H1 (cell line): ENCODE measurements around the gene NMRK2. TPM values are rescaled to one million over a fixed set of nuclear protein-coding genes. Genes with fewer than 3 reads are reported as not detected.

Source experiments
- CTCF ChIA-PET: fragments of 300-600 bp; sonication (Branson Sonifier 250); formaldehyde crosslinking; loops from one replicate; lab custom pipeline; 2021; ENCODE audit not compliant: partially characterized antibody; lab: Charles Lee
- POLR2A ChIA-PET: fragments of 300-600 bp; sonication (Branson Sonifier 250); formaldehyde crosslinking; loops from one replicate; lab custom pipeline; 2021; ENCODE audit warnings: inconsistent platforms; ENCODE audit not compliant: partially characterized antibody; lab: Charles Lee
- DNase-seq, 2 experiments: peaks; one replicate each; pipeline versions ENCODE4 v3.0.0 to v3.0.0-alpha.2; 2010 to 2022; ENCODE audit warnings: low spot score in 2 of 2, low read depth in 1 of 2, mixed read lengths in 1 of 2
- FAIRE-seq: peaks from 2 replicates; lab custom pipeline; 2011; peaks lifted over from hg19 to GRCh38; lab: Jason Lieb, UNC
- H2AFZ ChIP-seq: 2 replicates; pipeline ENCODE4 v1.8.1; 2012; ENCODE audit warnings: low read length, inconsistent platforms
- H2AK5ac ChIP-seq: 2 replicates; pipeline ENCODE4 v1.6.1; 2013; ENCODE audit warnings: low read depth, low read length
- H2BK120ac ChIP-seq: replicated peaks from 2 replicates; pipeline ENCODE3; 2013; ENCODE audit warnings: low read depth, low read length, inconsistent platforms
- H2BK12ac ChIP-seq: 2 replicates; pipeline ENCODE4 v1.6.1; 2013; ENCODE audit warnings: low read depth, low read length
- H2BK15ac ChIP-seq: 2 replicates; pipeline ENCODE4 v1.6.1; 2013; ENCODE audit warnings: low read length
- H2BK20ac ChIP-seq: 2 replicates; pipeline ENCODE4 v1.6.1; 2013; ENCODE audit warnings: low read length
- H2BK5ac ChIP-seq: 2 replicates; pipeline ENCODE4 v1.6.1; 2013; ENCODE audit warnings: low read depth, low read length
- H3K14ac ChIP-seq: 2 replicates; pipeline ENCODE4 v1.6.1; 2013; ENCODE audit warnings: inconsistent platforms; ENCODE audit not compliant: insufficient read length
- H3K18ac ChIP-seq: 2 replicates; pipeline ENCODE4 v1.6.1; 2013; ENCODE audit warnings: low read length; ENCODE audit errors: extremely low read depth
- H3K23ac ChIP-seq: 2 replicates; pipeline ENCODE4 v1.6.1; 2013; ENCODE audit warnings: inconsistent platforms; ENCODE audit not compliant: insufficient read length
- H3K23me2 ChIP-seq: 2 replicates; pipeline ENCODE4 v1.6.1; 2013; ENCODE audit warnings: low read depth, low read length
- H3K27ac ChIP-seq: 2 replicates; pipeline ENCODE4 v1.6.1; 2011; ENCODE audit warnings: low read depth, low read length, inconsistent platforms
- H3K27me3 ChIP-seq, 4 experiments: replicated peaks in 1 of 4; 1 replicate in 1 of 4; 2 replicates in 3 of 4; pipeline versions ENCODE4 v1.6.1 to v1.8.1; 2011 to 2013; ENCODE audit warnings: low read length in 3 of 4, mild to moderate bottlenecking in 3 of 4, inconsistent platforms in 2 of 4, mixed read lengths in 2 of 4, moderate library complexity in 1 of 4; ENCODE audit not compliant: control insufficient read depth in 3 of 4, insufficient read depth in 3 of 4; ENCODE audit errors: extremely low read depth in 1 of 4
- H3K36me3 ChIP-seq, 4 experiments: 2 replicates each; pipeline versions ENCODE4 v1.6.1 to v1.8.1; 2011 to 2013; ENCODE audit warnings: mild to moderate bottlenecking in 4 of 4, low read length in 3 of 4, moderate library complexity in 2 of 4, control low read depth in 1 of 4, inconsistent platforms in 1 of 4; ENCODE audit not compliant: insufficient read depth in 4 of 4, control insufficient read depth in 2 of 4
- H3K4ac ChIP-seq: replicated peaks from 2 replicates; pipeline ENCODE3; 2013; ENCODE audit warnings: low read length, low read depth, mixed read lengths, inconsistent platforms; ENCODE audit not compliant: insufficient read length
- H3K4me1 ChIP-seq, 4 experiments: replicated peaks in 1 of 4; 1 replicate in 1 of 4; 2 replicates in 3 of 4; pipeline versions ENCODE4 v1.6.1 to v1.8.1; 2011 to 2013; ENCODE audit warnings: low read length in 3 of 4, inconsistent platforms in 2 of 4, mixed read lengths in 1 of 4; ENCODE audit not compliant: insufficient read depth in 4 of 4, control insufficient read depth in 3 of 4
- H3K4me2 ChIP-seq, 2 experiments: 2 replicates each; pipeline versions ENCODE4 v1.6.1 to v1.8.1; 2011 to 2013; ENCODE audit warnings: low read depth in 2 of 2, low read length in 2 of 2, control low read depth in 1 of 2, inconsistent platforms in 1 of 2, mild to moderate bottlenecking in 1 of 2; ENCODE audit not compliant: insufficient read depth in 1 of 2
- H3K4me3 ChIP-seq, 4 experiments: fragments of 200-600, 300-600 bp in 1 of 4; sonication (generic), shearing (Covaris generic), sonication (Bioruptor Twin) in 1 of 4; 2 replicates each; pipeline versions ENCODE4 v1.5.1 to v1.8.1; 2011 to 2016; ENCODE audit warnings: low read length in 4 of 4, low read depth in 3 of 4, control low read depth in 2 of 4, inconsistent platforms in 2 of 4, mild to moderate bottlenecking in 2 of 4, mixed read lengths in 1 of 4, moderate library complexity in 1 of 4; ENCODE audit not compliant: insufficient read depth in 2 of 4; ENCODE audit errors: extremely low read depth in 1 of 4
- H3K56ac ChIP-seq: replicated peaks from 2 replicates; pipeline ENCODE3; 2013; ENCODE audit warnings: low read depth, mild to moderate bottlenecking, mixed read lengths, low read length, inconsistent platforms; ENCODE audit not compliant: insufficient read length
- H3K79me1 ChIP-seq: 2 replicates; pipeline ENCODE4 v1.6.1; 2013; ENCODE audit warnings: low read depth, low read length, control low read depth
- H3K79me2 ChIP-seq, 2 experiments: 2 replicates each; pipeline versions ENCODE4 v1.6.1 to v1.8.1; 2012 to 2013; ENCODE audit warnings: low read length in 2 of 2, mild to moderate bottlenecking in 2 of 2, inconsistent platforms in 1 of 2; ENCODE audit not compliant: insufficient read depth in 2 of 2, control insufficient read depth in 1 of 2
- H3K9ac ChIP-seq, 4 experiments: replicated peaks in 1 of 4; 1 replicate in 1 of 4; 2 replicates in 3 of 4; pipeline versions ENCODE4 v1.6.1 to v1.8.1; 2011 to 2013; ENCODE audit warnings: low read depth in 3 of 4, low read length in 3 of 4, control low read depth in 2 of 4, mild to moderate bottlenecking in 2 of 4, moderate library complexity in 2 of 4, inconsistent platforms in 1 of 4; ENCODE audit errors: extremely low read depth in 1 of 4
- H3K9me3 ChIP-seq, 2 experiments: 2 replicates each; pipeline versions ENCODE4 v1.6.1 to v1.8.1; 2012 to 2013; ENCODE audit warnings: mild to moderate bottlenecking in 2 of 2, moderate library complexity in 2 of 2, control low read depth in 1 of 2, inconsistent platforms in 1 of 2, low read depth in 1 of 2, low read length in 1 of 2, mixed read lengths in 1 of 2; ENCODE audit not compliant: insufficient read depth in 2 of 2
- H4K20me1 ChIP-seq, 2 experiments: replicated peaks in 1 of 2; 2 replicates each; pipeline versions ENCODE3 to v1.8.1; 2011 to 2013; ENCODE audit warnings: inconsistent platforms in 2 of 2, low read length in 2 of 2, mild to moderate bottlenecking in 1 of 2; ENCODE audit not compliant: insufficient read depth in 2 of 2, control insufficient read depth in 1 of 2
- H4K5ac ChIP-seq: 2 replicates; pipeline ENCODE4 v1.6.1; 2013; ENCODE audit warnings: low read length, low read depth, mixed read lengths, inconsistent platforms; ENCODE audit not compliant: insufficient read length
- H4K8ac ChIP-seq: 2 replicates; pipeline ENCODE4 v1.8.0; 2013; ENCODE audit warnings: mild to moderate bottlenecking, moderate library complexity, low read length, inconsistent platforms; ENCODE audit not compliant: insufficient read depth; ENCODE audit errors: extremely low read depth
- H4K91ac ChIP-seq: replicated peaks from 2 replicates; pipeline ENCODE3; 2013; ENCODE audit warnings: low read length, mixed read lengths, inconsistent platforms; ENCODE audit not compliant: insufficient read length
- ATF2 ChIP-seq: IDR thresholded peaks from 2 replicates; pipeline ENCODE4 v1.6.1; 2012; ENCODE audit warnings: low read length, inconsistent platforms
- CHD2 ChIP-seq: IDR thresholded peaks from 2 replicates; pipeline ENCODE4 v1.6.1; 2012; ENCODE audit warnings: low read length, improper control_type of control experiment
- EGR1 ChIP-seq: IDR thresholded peaks from 2 replicates; pipeline ENCODE4 v1.6.1; 2011; ENCODE audit warnings: low read depth, low read length, borderline replicate concordance
- GTF2F1 ChIP-seq: IDR thresholded peaks from 2 replicates; pipeline ENCODE4 v1.6.1; 2012; ENCODE audit warnings: low read depth, low read length, improper control_type of control experiment, borderline replicate concordance
- MAFK ChIP-seq: IDR thresholded peaks from 2 replicates; pipeline ENCODE4 v1.6.1; 2012; ENCODE audit warnings: low read depth, mild to moderate bottlenecking, improper control_type of control experiment, low read length
- POU5F1 ChIP-seq: IDR thresholded peaks from 2 replicates; pipeline ENCODE4 v1.6.1; 2011; ENCODE audit warnings: low read depth, mild to moderate bottlenecking, low read length, moderate library complexity
- RAD21 ChIP-seq, 2 experiments: IDR thresholded peaks in 1 of 2; conservative IDR thresholded peaks in 1 of 2; 2 replicates each; pipeline ENCODE4 v1.6.1; 2011; ENCODE audit warnings: low read depth in 2 of 2, low read length in 2 of 2, improper control_type of control experiment in 1 of 2, inconsistent platforms in 1 of 2, mild to moderate bottlenecking in 1 of 2, moderate library complexity in 1 of 2
- RBBP5 ChIP-seq: IDR thresholded peaks from 2 replicates; pipeline ENCODE4 v1.7.1; 2012; ENCODE audit warnings: low read depth, mild to moderate bottlenecking, inconsistent platforms, low read length, moderate library complexity, borderline replicate concordance
- SIRT6 ChIP-seq: IDR thresholded peaks from one replicate; pipeline ENCODE4 v1.7.1; 2012; ENCODE audit warnings: low read length, inconsistent platforms
- SRF ChIP-seq: IDR thresholded peaks from 2 replicates; pipeline ENCODE4 v1.6.1; 2011; ENCODE audit warnings: mild to moderate bottlenecking, low read depth, low read length, moderate library complexity
- SUZ12 ChIP-seq: fragments of 200-600 bp; sonication (generic); IDR thresholded peaks from 2 replicates; pipeline ENCODE4 v1.6.1; 2012; ENCODE audit warnings: mild to moderate bottlenecking, inconsistent platforms, low read length, moderate library complexity, mixed read lengths
- TCF12 ChIP-seq: IDR thresholded peaks from 2 replicates; pipeline ENCODE4 v1.6.1; 2011; ENCODE audit warnings: low read depth, mild to moderate bottlenecking, low read length
- ZNF274 ChIP-seq: IDR thresholded peaks from 2 replicates; pipeline ENCODE4 v1.7.0; 2012; ENCODE audit warnings: low read length, borderline replicate concordance; ENCODE audit errors: extremely low read depth
- WGBS, 2 experiments: shearing (Covaris generic) in 1 of 2; methylation state at CpG; one replicate each; pipeline versions ENCODE4 v1.1.6 to v1.1.7; 2013 to 2015; ENCODE audit warnings: low lambda C conversion rate in 2 of 2, mixed read lengths in 2 of 2, inconsistent platforms in 1 of 2, low coverage in 1 of 2, missing lambda C conversion rate in 1 of 2; ENCODE audit not compliant: insufficient replicate concordance in 2 of 2, insufficient coverage in 1 of 2, insufficient read length in 1 of 2; ENCODE audit errors: extremely low coverage in 1 of 2, missing lambda C conversion rate in 1 of 2; 5-methylcytosine and 5-hydroxymethylcytosine counted together
- polyA plus RNA-seq, 7 experiments: library from polyadenylated mRNA; depleted of rRNA in 3 of 7; stranded (reverse) in 5 of 7; unstranded in 2 of 7; fragments of >200 nt in 5 of 7; fragments of 200-250 nt in 2 of 7; gene quantifications; 1 replicate in 5 of 7; 2 replicates in 1 of 7; 4 replicates in 1 of 7; pipeline versions ENCODE4 v1.2.1 to v1.2.3, GENCODE V29; 2011 to 2013; ENCODE audit warnings: missing spikeins in 2 of 7, mixed read lengths in 2 of 7
- total RNA-seq: library from RNA; stranded (reverse); fragmentation: NEBNext Ultra II Directional; extraction: Animal tissue kit (Norgen Biotek cat#: 25700); gene quantifications from 2 replicates; pipeline ENCODE4 v1.2.1, GENCODE V29; 2021

The NMRK2 gene
- total and polyA plus RNA-seq, 2 of the 8 experiments (the other 6 are each of a cell fraction or from before 2014, with no cell fraction given), result 87.4 to 206 TPM

DNA sequence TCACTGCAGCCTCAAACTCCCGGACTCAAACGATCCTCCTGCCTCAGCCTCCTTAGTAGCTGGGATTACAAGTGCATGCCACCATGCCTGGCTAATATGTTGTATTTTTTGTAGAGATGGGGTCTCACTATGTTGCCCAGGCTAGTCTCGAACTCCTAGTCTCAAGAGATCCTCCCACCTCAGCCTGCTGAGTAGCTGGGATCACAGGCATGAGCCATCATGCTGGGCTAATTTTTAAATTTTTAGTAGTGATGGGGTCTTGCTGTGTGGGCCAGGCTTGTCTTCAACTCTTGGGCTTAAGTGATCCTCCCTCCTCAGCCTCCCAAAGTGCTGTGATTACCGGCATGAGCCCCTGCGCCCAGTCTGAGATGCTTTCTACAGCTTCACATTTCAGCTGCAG, 37.1 kb upstream of the NMRK2 start:
- Histone ChIP-seq H3K23me2 (no peaks in the 10 kb centered on the region), H2BK12ac (no peak overlapping the region), H2BK20ac (no peak overlapping the region), H2AK5ac (no peak overlapping the region), H3K36me3 (peaks cover 3 to 11% (median 8%) of the 10 kb centered on the region in 4 experiments; a peak in 7 of 8 replicates), H3K4ac (no peak overlapping the region), H3K23ac (no peak overlapping the region), H3K4me3 (no peak overlapping the region), H3K14ac (no peak overlapping the region), H3K4me2 (no peak overlapping the region), H3K56ac (no peak overlapping the region), H4K5ac (no peak overlapping the region), H3K9me3 (peaks cover 7% of the 10 kb centered on the region in 2 experiments; a peak in 3 of 4 replicates), H2BK5ac (no peak overlapping the region), H3K4me1 (no peaks in the 10 kb centered on the region), H4K91ac (no peak overlapping the region), H2BK120ac (no peak overlapping the region), H4K20me1 (peaks cover 0 to 2% of the 10 kb centered on the region in 2 experiments), H3K27ac (no peak overlapping the region), H2AFZ (no peak overlapping the region), H3K18ac (no peak overlapping the region), H3K79me1 (no peaks in the 10 kb centered on the region), H2BK15ac (no peak overlapping the region), H4K8ac (no peak overlapping the region), H3K79me2 (no peaks in the 10 kb centered on the region), H3K27me3 (no peaks in the 10 kb centered on the region), H3K9ac (no peak overlapping the region)
- ChIA-PET CTCF (interaction anchor here (0.6 to 1.9 kb wide), 2 partner anchors 72 to 74 kb away, joined by 3 to 9 read pairs; no protein-coding TSS in a partner anchor), POLR2A (no interaction called here)
- 90% methylated on average over 5 of the region's 5 CpGs; no CpG with 5 or more reads in 1 of the 2 experiments for WGBS, 2 experiments
- no peak for FAIRE-seq
- DNase-seq, result no peak
- no peak for TF ChIP-seq ATF2
- TF ChIP-seq SRF, result no peak
- TF ChIP-seq MAFK, result no peak
- no peak for TF ChIP-seq SIRT6
- no peak for TF ChIP-seq GTF2F1
- TF ChIP-seq RBBP5, result no peak
- TF ChIP-seq POU5F1, result no peak
- no peak for TF ChIP-seq EGR1
- no peak for TF ChIP-seq ZNF274
- no peak for TF ChIP-seq RAD21 (IDR thresholded peaks at IDR 0.05 in 1 of 2, conservative IDR thresholded peaks at IDR 0.05 in 1 of 2; ENCODE audit: low read depth in 2 of 2, low read length in 2 of 2)
- TF ChIP-seq CHD2, result no peak
- TF ChIP-seq TCF12, result no peak
- no peak for TF ChIP-seq SUZ12
